Mammary epithelial cell (primary cell): Measurements from ENCODE around the gene DHRS11.

ENCODE experiments used
- EZH2 ChIP-seq: IDR thresholded peaks from 2 replicates; pipeline ENCODE4 v1.6.1; 2012; ENCODE audit warnings: low read length, inconsistent platforms, borderline replicate concordance
- TF ChIP-seq, protein P1 (sequence below), 2 donors: IDR thresholded peaks in 1 of 2; conservative IDR thresholded peaks in 1 of 2; 2 replicates each; pipeline ENCODE4 v1.5.1; 2011 to 2012; ENCODE audit warnings: inconsistent platforms in 2 of 2, low read length in 2 of 2, mild to moderate bottlenecking in 2 of 2, control low read depth in 1 of 2, low read depth in 1 of 2; ENCODE audit not compliant: insufficient read depth in 1 of 2; ENCODE audit errors: extremely low read depth in 1 of 2

- TF ChIP-seq, protein P1, sequence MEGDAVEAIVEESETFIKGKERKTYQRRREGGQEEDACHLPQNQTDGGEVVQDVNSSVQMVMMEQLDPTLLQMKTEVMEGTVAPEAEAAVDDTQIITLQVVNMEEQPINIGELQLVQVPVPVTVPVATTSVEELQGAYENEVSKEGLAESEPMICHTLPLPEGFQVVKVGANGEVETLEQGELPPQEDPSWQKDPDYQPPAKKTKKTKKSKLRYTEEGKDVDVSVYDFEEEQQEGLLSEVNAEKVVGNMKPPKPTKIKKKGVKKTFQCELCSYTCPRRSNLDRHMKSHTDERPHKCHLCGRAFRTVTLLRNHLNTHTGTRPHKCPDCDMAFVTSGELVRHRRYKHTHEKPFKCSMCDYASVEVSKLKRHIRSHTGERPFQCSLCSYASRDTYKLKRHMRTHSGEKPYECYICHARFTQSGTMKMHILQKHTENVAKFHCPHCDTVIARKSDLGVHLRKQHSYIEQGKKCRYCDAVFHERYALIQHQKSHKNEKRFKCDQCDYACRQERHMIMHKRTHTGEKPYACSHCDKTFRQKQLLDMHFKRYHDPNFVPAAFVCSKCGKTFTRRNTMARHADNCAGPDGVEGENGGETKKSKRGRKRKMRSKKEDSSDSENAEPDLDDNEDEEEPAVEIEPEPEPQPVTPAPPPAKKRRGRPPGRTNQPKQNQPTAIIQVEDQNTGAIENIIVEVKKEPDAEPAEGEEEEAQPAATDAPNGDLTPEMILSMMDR (conservative IDR thresholded peaks at IDR 0.05 in 1 of 2, IDR thresholded peaks at IDR 0.05 in 1 of 2; ENCODE audit: extremely low read depth in 1 of 2, insufficient read depth in 1 of 2, low read depth in 1 of 2, low read length in 2 of 2) = no peak
- no peak for TF ChIP-seq EZH2
These were observed 22.4 kb downstream of the DHRS11 start for GRCh38 chr17:36614081-36614480.
